ENCODE data around the gene MYMX.

Gene MYMX

DNA sequence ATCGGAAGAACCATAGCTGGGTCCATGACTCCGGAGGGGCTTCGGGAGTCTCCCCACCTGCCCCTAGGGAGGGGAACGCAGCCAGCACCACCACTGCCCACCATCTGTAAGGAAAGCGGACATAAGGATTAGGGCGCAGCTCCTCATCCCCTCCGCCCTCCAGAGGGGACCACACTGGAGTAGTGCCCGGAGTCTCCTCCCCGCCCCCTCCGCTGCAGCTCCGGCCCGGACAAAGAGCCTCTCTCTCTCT lies 40.0 kb downstream of the MYMX start:
- peak overlapping the region; percentile 97 for H2AFZ ChIP-seq
- H3K4me1 ChIP-seq, result peaks cover 12% of the 10 kb centered on the region
- no peak overlapping the region for H3K9ac ChIP-seq
- peak overlapping the region; percentile 67 for H3K4me3 ChIP-seq (ENCODE audit: low read depth, low read length)
- peak overlapping the region; percentile 60 for H3K4me2 ChIP-seq (ENCODE audit: low read length)
- no peaks in the 10 kb centered on the region for H3K79me2 ChIP-seq
- no peaks in the 10 kb centered on the region for H3K27me3 ChIP-seq (ENCODE audit: control insufficient read depth, insufficient read depth, low read length)
- peak overlapping the region; percentile 81 for H3K27ac ChIP-seq
- TF ChIP-seq, protein P1, sequence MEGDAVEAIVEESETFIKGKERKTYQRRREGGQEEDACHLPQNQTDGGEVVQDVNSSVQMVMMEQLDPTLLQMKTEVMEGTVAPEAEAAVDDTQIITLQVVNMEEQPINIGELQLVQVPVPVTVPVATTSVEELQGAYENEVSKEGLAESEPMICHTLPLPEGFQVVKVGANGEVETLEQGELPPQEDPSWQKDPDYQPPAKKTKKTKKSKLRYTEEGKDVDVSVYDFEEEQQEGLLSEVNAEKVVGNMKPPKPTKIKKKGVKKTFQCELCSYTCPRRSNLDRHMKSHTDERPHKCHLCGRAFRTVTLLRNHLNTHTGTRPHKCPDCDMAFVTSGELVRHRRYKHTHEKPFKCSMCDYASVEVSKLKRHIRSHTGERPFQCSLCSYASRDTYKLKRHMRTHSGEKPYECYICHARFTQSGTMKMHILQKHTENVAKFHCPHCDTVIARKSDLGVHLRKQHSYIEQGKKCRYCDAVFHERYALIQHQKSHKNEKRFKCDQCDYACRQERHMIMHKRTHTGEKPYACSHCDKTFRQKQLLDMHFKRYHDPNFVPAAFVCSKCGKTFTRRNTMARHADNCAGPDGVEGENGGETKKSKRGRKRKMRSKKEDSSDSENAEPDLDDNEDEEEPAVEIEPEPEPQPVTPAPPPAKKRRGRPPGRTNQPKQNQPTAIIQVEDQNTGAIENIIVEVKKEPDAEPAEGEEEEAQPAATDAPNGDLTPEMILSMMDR (IDR thresholded peaks at IDR 0.05), result no peak
- H3K9me3 ChIP-seq (ENCODE audit: control insufficient read depth, low read length), result no peaks in the 10 kb centered on the region
- no peaks in the 10 kb centered on the region for H3K36me3 ChIP-seq (ENCODE audit: control insufficient read depth, insufficient read depth, low read length)

DNA sequence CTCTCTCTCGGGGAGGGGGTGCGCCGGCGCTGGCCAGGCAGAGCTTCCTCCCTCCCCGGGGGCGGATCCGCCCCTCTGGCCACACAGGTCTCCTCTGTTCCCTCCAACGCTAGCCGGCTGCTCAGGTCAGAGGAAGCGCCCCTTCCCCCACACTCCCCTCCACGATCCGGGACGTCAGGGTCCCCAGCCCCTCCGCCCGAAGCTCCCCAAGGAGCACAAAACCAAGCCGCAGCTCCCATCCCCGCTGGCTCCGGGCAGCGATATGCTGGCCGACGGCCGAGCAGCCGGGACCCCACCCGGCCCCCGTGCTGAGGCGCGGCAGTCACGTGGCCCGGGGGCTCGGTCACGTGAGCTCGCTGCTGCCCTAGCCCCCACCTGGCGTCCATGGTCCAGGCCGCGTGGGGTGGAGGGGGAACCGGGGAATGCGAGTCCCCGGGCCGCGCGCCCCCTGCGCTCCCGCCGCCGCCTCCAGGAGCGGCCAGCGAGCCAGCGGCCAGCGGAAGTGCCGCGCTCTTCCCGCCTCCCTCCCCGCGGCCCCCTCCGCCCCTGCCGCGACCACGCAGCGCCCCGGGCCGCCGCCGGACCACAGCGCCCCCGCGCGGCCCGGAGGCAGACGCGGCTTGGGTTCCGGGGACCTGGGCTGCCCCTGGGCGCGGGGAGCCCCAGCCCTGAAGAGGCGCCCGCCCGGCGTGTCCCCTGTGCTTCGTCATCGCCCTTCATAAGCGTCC lies 40.5 kb downstream of the MYMX start, which contains the start of gene SLC35B2:
SLC35B2 (minus strand) TSS at position 504 of the 728 bp plus-strand sequence; CDS start at position 386, 118 bp downstream.
- Histone ChIP-seq H3K36me3 (ENCODE audit: control insufficient read depth, insufficient read depth, low read length) (no peaks in the 10 kb centered on the region), H3K27ac (peak within 1 kb of the TSS; percentile 81), H3K79me2 (no peaks in the 10 kb centered on the region), H3K4me1 (peaks cover 12% of the 10 kb centered on the region), H2AFZ (peak within 1 kb of the TSS; percentile 97), H3K4me3 (ENCODE audit: low read depth, low read length) (peak within 1 kb of the TSS; percentile 67), H3K27me3 (ENCODE audit: control insufficient read depth, insufficient read depth, low read length) (no peaks in the 10 kb centered on the region), H3K9me3 (ENCODE audit: control insufficient read depth, low read length) (no peaks in the 10 kb centered on the region), H3K4me2 (ENCODE audit: low read length) (peak within 1 kb of the TSS; percentile 84), H3K9ac (peak within 1 kb of the TSS; percentile 0)
- TF ChIP-seq, protein P1 (IDR thresholded peaks at IDR 0.05), result peak; percentile 49

DNA sequence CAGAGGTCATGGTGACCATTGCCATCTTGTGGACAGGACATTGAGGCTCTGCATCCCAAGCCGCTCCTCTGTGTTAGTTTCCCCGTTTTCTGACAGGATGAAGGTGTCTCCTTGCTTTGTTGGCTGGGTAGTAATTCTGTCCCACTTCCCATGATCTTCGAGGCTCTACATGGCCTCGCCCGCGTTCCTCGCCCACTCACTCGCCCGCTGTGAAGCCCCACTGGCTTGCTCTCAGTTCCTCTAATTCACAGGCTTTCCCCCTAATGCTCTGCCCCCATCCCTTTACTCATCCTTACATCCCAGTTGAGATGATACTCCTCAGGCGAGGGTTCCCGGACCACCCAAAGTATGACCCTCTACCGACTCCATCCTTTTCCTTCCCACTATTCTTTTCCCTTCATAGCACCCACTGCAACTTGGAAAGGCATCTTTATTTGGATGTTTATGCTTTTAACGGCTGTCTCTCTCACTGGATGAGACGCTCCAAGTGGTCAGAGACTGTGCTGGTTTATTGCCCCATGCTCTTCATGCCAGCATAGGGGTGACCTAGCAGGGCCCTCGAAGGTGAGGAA lies 41.1 kb downstream of the MYMX start:
- Histone ChIP-seq H3K4me3 (ENCODE audit: low read depth, low read length) (peak overlapping the region; percentile 67), H3K27me3 (ENCODE audit: control insufficient read depth, insufficient read depth, low read length) (no peaks in the 10 kb centered on the region), H3K9me3 (ENCODE audit: control insufficient read depth, low read length) (no peaks in the 10 kb centered on the region), H3K9ac (peak overlapping the region; percentile 0), H3K27ac (peak overlapping the region; percentile 81), H3K79me2 (no peaks in the 10 kb centered on the region), H3K36me3 (ENCODE audit: control insufficient read depth, insufficient read depth, low read length) (no peaks in the 10 kb centered on the region), H2AFZ (peak overlapping the region; percentile 97), H3K4me2 (ENCODE audit: low read length) (peak overlapping the region; percentile 84), H3K4me1 (peaks cover 12% of the 10 kb centered on the region)
- TF ChIP-seq, protein P1 (IDR thresholded peaks at IDR 0.05), result no peak

DNA sequence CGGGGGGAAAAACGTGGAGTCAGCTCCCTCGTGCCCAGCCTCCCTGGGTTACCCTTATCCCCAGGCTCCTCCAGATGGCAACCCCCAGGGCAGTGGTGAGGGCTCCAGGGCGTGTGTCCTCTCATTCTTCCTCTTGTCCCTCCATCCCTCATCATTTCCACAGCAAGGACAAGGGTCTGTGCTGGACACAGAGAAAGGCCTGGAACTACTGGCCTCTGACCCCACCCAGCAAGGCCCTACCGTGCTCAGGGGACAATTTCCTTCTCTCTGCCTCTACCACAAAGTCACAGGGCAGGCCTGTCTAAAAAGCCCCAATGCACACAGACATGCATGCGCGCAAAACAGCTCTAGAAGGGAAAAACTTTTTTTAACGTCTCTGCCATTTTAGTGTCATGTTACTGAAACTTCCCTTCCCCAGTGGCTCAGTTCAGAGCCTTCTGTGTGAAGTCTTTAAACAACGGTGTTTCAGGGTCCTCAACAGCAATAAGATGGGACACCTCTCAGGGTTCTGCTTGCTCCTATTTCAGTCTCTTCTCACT lies 41.7 kb downstream of the MYMX start:
- Histone ChIP-seq H3K27ac (no peak overlapping the region), H3K4me1 (peaks cover 15% of the 10 kb centered on the region)
- TF ChIP-seq, protein P1 (IDR thresholded peaks at IDR 0.05), result no peak

More for the DNA sequence above, 41.7 kb downstream of the MYMX start:
- Histone ChIP-seq H3K9me3 (ENCODE audit: control insufficient read depth, low read length) (no peaks in the 10 kb centered on the region), H3K36me3 (ENCODE audit: control insufficient read depth, insufficient read depth, low read length) (no peaks in the 10 kb centered on the region), H3K4me3 (ENCODE audit: low read depth, low read length) (no peak overlapping the region), H2AFZ (peak overlapping the region; percentile 97), H3K27me3 (ENCODE audit: control insufficient read depth, insufficient read depth, low read length) (no peaks in the 10 kb centered on the region), H3K79me2 (no peaks in the 10 kb centered on the region), H3K4me2 (ENCODE audit: low read length) (no peak overlapping the region), H3K9ac (no peak overlapping the region)
